ENCODE measurements around the gene HPSE2. TPM values are rescaled to one million over a fixed set of nuclear protein-coding genes. Genes with fewer than 3 reads are reported as not detected.

Gene HPSE2
- polyA plus RNA-seq, 2 of the 4 experiments (the other 2 are of a cell fraction) = not detected

DNA sequence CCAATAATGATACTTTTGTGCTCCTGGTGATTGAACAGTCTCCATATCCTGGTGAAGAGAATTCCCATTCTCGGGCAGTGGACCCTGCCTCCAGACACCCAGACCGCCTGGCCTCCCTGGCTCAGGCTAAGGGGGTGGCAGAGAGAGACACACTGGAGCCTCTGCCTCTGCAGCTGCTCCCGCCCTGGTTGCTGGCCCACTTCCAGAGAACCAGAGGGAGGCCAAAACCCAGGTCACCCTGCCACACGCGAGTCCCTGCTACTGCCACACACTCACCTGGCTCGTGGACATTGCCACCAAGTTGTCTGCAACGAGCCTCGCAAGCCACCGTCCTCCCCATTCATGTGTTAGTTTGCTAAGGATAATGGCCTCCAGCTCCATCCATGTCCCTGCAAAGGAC, 221.8 kb downstream of the HPSE2 start:
- ChIA-PET CTCF (no interaction called here), POLR2A (no interaction called here)
- no peaks in the 10 kb centered on the region for H3K9me3 ChIP-seq
- no peak for DNase-seq (ENCODE audit: low read depth in 1 of 2, low spot score in 1 of 2)
- TF ChIP-seq PHF8 (IDR thresholded peaks at IDR 0.05; ENCODE audit: borderline replicate concordance, low read depth) = no peak
- no peak for TF ChIP-seq POLR2AphosphoS2 (conservative IDR thresholded peaks at IDR 0.05; ENCODE audit: low read length)
- no peak overlapping the region for H3K4me3 ChIP-seq
- no peak overlapping the region for H3K4me2 ChIP-seq
- no peak overlapping the region for H3K27ac ChIP-seq
- no peak for FAIRE-seq
- no peaks in the 10 kb centered on the region for H3K4me1 ChIP-seq
- ATAC-seq = no peak
- WGBS (ENCODE audit: missing lambda C conversion rate) = 31% methylated on average over 9 of the region's 9 CpGs

DNA sequence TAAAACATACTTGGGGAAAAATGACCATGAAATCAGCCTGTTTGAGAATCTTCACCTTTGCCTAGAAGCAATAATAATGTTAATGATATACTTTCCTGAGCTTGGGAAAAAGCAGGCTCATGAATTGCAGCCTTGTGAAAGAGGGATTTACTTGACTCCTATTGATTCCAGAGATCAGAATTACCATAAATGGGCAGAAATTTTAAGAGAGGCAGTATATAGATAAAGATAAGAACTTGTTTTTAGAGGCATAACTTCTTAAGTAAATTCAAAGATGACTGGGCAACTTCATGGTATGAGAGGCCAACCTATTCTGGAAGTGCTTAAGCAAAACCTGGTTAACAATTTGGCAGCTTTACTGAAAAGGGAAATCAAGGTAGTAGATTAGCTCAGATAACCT, 225.4 kb downstream of the HPSE2 start:
- TF ChIP-seq HOXB5 (CRISPR knock-in tag; IDR thresholded peaks at IDR 0.05) (no peak), CTCF (IDR thresholded peaks at IDR 0.05) (no peak), POLR2A (IDR thresholded peaks at IDR 0.05; ENCODE audit: low read length) (no peak), CHD4 (IDR thresholded peaks at IDR 0.05; ENCODE audit: borderline replicate concordance) (no peak), ZSCAN20 (CRISPR knock-in tag; IDR thresholded peaks at IDR 0.05) (no peak), EHF (CRISPR knock-in tag; IDR thresholded peaks at IDR 0.05) (no peak), HOXA7 (CRISPR knock-in tag; IDR thresholded peaks at IDR 0.05) (no peak), HOXB13 (CRISPR knock-in tag; IDR thresholded peaks at IDR 0.05; ENCODE audit: low read depth) (no peak), FOSB (CRISPR knock-in tag; IDR thresholded peaks at IDR 0.05) (no peak), NFE2L2 (conservative IDR thresholded peaks at IDR 0.05; ENCODE audit: low read length) (no peak), ZC3H11A (IDR thresholded peaks at IDR 0.05) (no peak), CHD2 (IDR thresholded peaks at IDR 0.05; ENCODE audit: low read length, partially characterized antibody) (no peak), SREBF2 (IDR thresholded peaks at IDR 0.05) (no peak), PBX3 (IDR thresholded peaks at IDR 0.05) (no peak)
- TF ChIP-seq, protein P1, sequence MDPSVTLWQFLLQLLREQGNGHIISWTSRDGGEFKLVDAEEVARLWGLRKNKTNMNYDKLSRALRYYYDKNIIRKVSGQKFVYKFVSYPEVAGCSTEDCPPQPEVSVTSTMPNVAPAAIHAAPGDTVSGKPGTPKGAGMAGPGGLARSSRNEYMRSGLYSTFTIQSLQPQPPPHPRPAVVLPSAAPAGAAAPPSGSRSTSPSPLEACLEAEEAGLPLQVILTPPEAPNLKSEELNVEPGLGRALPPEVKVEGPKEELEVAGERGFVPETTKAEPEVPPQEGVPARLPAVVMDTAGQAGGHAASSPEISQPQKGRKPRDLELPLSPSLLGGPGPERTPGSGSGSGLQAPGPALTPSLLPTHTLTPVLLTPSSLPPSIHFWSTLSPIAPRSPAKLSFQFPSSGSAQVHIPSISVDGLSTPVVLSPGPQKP (IDR thresholded peaks at IDR 0.05; ENCODE audit: low read depth, low read length) = no peak
- TF ChIP-seq, protein P2, sequence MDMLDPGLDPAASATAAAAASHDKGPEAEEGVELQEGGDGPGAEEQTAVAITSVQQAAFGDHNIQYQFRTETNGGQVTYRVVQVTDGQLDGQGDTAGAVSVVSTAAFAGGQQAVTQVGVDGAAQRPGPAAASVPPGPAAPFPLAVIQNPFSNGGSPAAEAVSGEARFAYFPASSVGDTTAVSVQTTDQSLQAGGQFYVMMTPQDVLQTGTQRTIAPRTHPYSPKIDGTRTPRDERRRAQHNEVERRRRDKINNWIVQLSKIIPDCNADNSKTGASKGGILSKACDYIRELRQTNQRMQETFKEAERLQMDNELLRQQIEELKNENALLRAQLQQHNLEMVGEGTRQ (IDR thresholded peaks at IDR 0.05) = no peak
- TF ChIP-seq, protein P3, sequence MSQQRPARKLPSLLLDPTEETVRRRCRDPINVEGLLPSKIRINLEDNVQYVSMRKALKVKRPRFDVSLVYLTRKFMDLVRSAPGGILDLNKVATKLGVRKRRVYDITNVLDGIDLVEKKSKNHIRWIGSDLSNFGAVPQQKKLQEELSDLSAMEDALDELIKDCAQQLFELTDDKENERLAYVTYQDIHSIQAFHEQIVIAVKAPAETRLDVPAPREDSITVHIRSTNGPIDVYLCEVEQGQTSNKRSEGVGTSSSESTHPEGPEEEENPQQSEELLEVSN (IDR thresholded peaks at IDR 0.05; ENCODE audit: borderline replicate concordance, low read depth) = no peak

GRCh38 chr10:99008054-99008453, 227.6 kb downstream of the HPSE2 start:
- 2% methylated on average over 2 of the region's 2 CpGs for WGBS (ENCODE audit: missing lambda C conversion rate)
- DNase-seq (ENCODE audit: low read depth in 1 of 2, low spot score in 1 of 2) (no peak), ATAC-seq (no peak), FAIRE-seq (no peak)
- no peak overlapping the region for H3K27ac ChIP-seq
- no peaks in the 10 kb centered on the region for H3K4me1 ChIP-seq
- ChIA-PET POLR2A (no interaction called here), CTCF (interaction anchor here (1.5 kb wide), 1 partner anchor 9 kb away, joined by 5 read pairs; no protein-coding TSS in a partner anchor)
- TF ChIP-seq MAZ (IDR thresholded peaks at IDR 0.05; ENCODE audit: borderline replicate concordance, low read depth, low read length) = no peak
- H3K9me3 ChIP-seq = peaks cover 12% of the 10 kb centered on the region; the same call in 2 of the 3 replicates
- H3K4me2 ChIP-seq = no peak overlapping the region
- H3K4me3 ChIP-seq = no peak overlapping the region

More for the DNA sequence above, 225.4 kb downstream of the HPSE2 start:
- ChIA-PET CTCF (no interaction called here), POLR2A (no interaction called here)
- ATAC-seq (no peak), DNase-seq (ENCODE audit: low read depth in 1 of 2, low spot score in 1 of 2) (no peak), FAIRE-seq (no peak)
- Histone ChIP-seq H3K27ac (no peak overlapping the region), H3K4me3 (no peak overlapping the region), H3K4me1 (no peaks in the 10 kb centered on the region), H3K4me2 (no peak overlapping the region), H3K9me3 (peaks cover 11% of the 10 kb centered on the region; the same call in 2 of the 3 replicates)

All from A549 (cell line).